ENCODE data around the gene XPOT.

Gene XPOT

DNA sequence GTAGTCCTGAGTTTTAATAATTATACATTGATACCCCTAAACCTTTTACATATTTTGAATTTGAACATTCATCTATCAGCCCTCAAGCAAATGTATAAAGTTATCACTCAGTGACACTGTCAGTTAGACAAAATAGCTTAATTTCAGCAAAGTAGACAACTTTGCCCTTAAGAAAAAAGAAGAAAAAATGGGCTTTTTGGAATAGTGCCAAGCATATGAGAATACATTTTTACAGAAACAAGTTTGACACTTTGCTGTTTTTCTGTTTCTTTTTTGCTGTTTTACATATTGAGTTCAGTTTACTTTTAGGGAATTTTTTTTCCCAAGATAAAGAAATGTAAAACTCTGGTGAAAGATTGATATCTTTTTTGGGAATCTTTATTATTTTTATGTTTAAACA lies 62.0 kb downstream of the XPOT start:
- no peak for DNase-seq (ENCODE audit: low read depth, low spot score)

DNA sequence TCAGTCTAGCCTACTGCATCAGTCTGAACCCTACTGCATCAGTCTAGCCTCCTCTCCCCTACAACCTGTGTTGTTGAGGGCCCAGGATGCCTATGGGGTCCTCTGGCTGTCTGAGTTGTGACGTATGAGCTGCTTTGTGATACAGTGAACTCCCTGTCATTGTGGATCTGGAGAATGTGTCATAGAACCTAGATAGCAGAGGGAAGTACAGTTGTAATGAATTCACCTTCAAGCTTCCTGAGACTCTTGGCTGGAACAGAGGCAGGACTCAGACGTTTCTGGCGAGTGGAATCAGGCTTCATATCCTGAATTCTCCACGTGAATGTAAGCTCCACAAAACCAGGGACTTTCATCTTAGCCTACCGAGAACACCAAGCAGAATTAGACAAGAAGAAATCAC lies 64.8 kb downstream of the XPOT start:
- DNase-seq (ENCODE audit: low read depth, low spot score) = no peak

GRCh38 chr12:64469455-64470142 lies 65.4 kb downstream of the XPOT start:
- DNase-seq (ENCODE audit: low read depth, low spot score) = no peak

- no peak for DNase-seq (ENCODE audit: low read depth, low spot score)
Measured at GRCh38 chr12:64470495-64470894, 66.3 kb downstream of the XPOT start.

- DNase-seq (ENCODE audit: low read depth, low spot score) = no peak
Measured at GRCh38 chr12:64473176-64473575, 69.0 kb downstream of the XPOT start.

GRCh38 chr12:64475518-64475917 lies 71.3 kb downstream of the XPOT start:
- no peak for DNase-seq (ENCODE audit: low read depth, low spot score)

- DNase-seq (ENCODE audit: low read depth, low spot score) = no peak
Measured at GRCh38 chr12:64476844-64477243, 72.7 kb downstream of the XPOT start.

- DNase-seq (ENCODE audit: low read depth, low spot score) = no peak
Measured at GRCh38 chr12:64478661-64479060, 74.5 kb downstream of the XPOT start.

DNA sequence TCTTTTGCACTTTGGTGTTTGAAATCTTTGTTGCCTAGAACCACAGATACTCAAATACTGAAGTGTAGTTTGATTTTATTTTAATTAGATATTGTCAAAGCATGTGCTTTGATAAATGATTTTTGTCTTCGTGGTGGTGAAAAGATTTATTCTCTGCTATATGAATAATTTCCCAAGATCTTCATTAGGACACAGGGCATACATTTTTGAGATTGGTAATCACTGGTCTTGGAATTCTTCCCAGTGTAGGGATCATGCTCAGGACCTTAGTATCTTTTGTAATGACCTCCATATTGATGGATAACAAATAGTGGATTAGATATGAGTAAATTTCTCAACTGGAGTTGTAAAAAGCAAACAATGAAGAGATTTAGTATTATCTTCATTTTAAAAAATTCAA lies 76.0 kb downstream of the XPOT start:
- DNase-seq (ENCODE audit: low read depth, low spot score) = no peak

DNA sequence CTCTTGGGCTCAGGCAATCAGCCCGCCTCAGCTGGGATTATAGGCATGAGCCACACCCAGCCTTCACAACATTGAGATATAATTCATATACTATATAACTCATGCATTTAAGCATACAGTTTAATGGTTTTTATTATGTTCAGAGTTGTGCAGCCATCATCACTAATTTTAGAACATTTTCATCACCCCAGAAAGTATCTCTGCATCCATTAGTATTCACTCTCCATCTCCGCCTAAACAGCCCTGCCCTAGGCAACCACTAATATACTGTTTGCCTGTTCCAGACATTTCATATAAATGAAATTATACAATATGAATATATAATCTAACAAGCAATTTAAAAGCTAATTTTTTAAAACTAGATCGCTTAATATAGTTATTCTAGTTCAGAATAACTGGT lies 82.5 kb downstream of the XPOT start:
- no peak for DNase-seq (ENCODE audit: low read depth, low spot score)

GRCh38 chr12:64491718-64492117 lies 87.5 kb downstream of the XPOT start:
- DNase-seq (ENCODE audit: low read depth, low spot score) = no peak

- DNase-seq (ENCODE audit: low read depth, low spot score) = no peak
Measured at GRCh38 chr12:64493513-64493912, 89.3 kb downstream of the XPOT start.

GRCh38 chr12:64494998-64495729 lies 91.0 kb downstream of the XPOT start:
- DNase-seq (ENCODE audit: low read depth, low spot score) = no peak

DNA sequence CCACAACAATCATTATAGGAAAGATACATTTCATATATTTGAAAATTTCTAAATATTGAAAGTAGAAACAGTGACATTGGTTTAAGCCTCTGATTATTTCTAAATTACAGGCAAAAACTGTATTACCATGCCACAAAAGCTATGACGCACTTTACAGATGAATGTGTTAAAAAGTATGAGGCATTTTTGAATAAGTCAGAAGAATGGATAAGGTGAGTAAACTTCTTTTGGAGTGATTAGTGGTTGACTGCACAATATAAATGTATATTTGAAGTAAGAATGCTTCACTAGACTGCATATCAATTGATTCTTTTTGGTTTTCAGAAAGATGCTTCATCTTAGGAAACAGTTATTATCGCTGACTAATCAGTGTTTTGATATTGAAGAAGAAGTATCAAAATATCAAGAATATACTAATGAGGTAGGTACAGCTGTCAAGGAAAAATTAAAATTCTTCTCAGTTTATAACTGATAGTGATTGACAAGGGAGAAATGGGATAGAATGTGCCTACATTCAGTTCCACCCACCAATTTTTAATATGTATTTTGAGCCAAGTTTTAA lies 92.7 kb downstream of the XPOT start:
- no peak for DNase-seq (ENCODE audit: low read depth, low spot score)

DNA sequence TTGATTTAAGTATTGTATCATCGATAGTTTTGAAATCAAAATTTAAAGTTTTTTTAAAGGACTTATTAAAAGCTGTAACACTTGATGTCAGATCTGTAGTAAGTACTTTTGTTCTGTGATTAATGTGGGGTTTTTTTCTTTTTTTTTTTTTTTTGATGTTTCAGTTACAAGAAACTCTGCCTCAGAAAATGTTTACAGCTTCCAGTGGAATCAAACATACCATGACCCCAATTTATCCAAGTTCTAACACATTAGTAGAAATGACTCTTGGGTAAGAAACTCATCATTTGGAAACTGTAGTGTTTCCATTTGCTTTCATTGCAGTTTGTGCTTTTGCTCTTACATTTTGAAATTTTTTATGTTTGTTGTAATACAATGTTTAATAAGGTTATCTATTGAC lies 93.3 kb downstream of the XPOT start:
- DNase-seq (ENCODE audit: low read depth, low spot score) = no peak

DNA sequence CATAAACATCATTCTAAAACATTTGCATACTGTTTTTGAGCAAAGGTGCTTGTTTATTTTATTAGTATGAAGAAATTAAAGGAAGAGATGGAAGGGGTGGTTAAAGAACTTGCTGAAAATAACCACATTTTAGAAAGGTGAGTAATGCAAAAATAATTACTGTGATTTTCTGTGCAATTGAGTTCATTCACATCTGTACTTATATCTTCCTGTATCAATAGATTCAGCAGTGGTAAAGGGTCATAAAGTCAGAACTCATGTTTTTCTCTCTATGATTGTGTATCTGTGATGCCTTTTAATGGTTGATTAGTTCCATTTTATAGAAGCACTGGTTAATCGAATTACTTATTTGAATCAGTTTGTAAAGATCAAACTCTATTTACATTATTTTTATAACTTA lies 93.7 kb downstream of the XPOT start:
- DNase-seq (ENCODE audit: low read depth, low spot score) = no peak

GRCh38 chr12:64500394-64500793 lies 96.2 kb downstream of the XPOT start:
- no peak for DNase-seq (ENCODE audit: low read depth, low spot score)

Measured in activated CD4-positive, CD25-positive, alpha-beta regulatory T cell treated with anti-CD3 and anti-CD28 coated beads, Interleukin-2, amount 50 U/mL, for 16 hours (primary cell).